A549 (cell line): ENCODE data around the gene CHFR. TPM values are rescaled to one million over a fixed set of nuclear protein-coding genes. Genes with fewer than 3 reads are reported as not detected.
A peak's percentile ranks its signal among the peaks of the same experiment; 100 is the strongest.

ENCODE experiments used
- ATAC-seq, 2 experiments: fragments of 200-7000 bp in 1 of 2; fragments of >200 bp in 1 of 2; cut with Nextera tagmentation in 1 of 2; cut with Tn5 transposase in 1 of 2; 3 replicates each; pipeline versions ENCODE4 v1.8.0 to v1.9.1; 2018 to 2020; ENCODE audit warnings: mild to moderate bottlenecking in 1 of 2, moderate library complexity in 1 of 2
- CTCF ChIA-PET: fragments of 300-600 bp; sonication (Branson Sonifier 250); formaldehyde crosslinking; extraction: SDS; loops from one replicate; lab custom pipeline; 2021; ENCODE audit warnings: antibody characterized with exemption, inconsistent platforms; lab: Yijun Ruan, JAX
- POLR2A ChIA-PET: fragments of 350-600 bp; formaldehyde crosslinking; extraction: SDS; loops from one replicate; lab custom pipeline; 2021; ENCODE audit warnings: antibody characterized with exemption, inconsistent platforms; lab: Yijun Ruan, JAX
- DNase-seq, 2 experiments: peaks; one replicate each; pipeline versions ENCODE4 v3.0.0 to v3.0.0-alpha.2; 2011 to 2016; ENCODE audit warnings: low read depth in 1 of 2, low spot score in 1 of 2
- FAIRE-seq: peaks from 2 replicates; lab custom pipeline; 2011; peaks lifted over from hg19 to GRCh38; lab: Jason Lieb, UNC
- H3K27ac ChIP-seq, 2 experiments: fragments of >200 bp; sonication (Bioruptor Twin); formaldehyde crosslinking; 3 replicates each; pipeline ENCODE4 v1.5.1; 2016 to 2017
- H3K4me1 ChIP-seq: fragments of >200 bp; sonication (Bioruptor Twin); formaldehyde crosslinking; 3 replicates; pipeline ENCODE4 v1.6.1; 2016
- H3K4me2 ChIP-seq: fragments of >200 bp; sonication (Bioruptor Twin); formaldehyde crosslinking; 3 replicates; pipeline ENCODE4 v1.6.1; 2016
- H3K4me3 ChIP-seq: fragments of >200 bp; sonication (Bioruptor Twin); formaldehyde crosslinking; 3 replicates; pipeline ENCODE4 v1.5.1; 2016
- H3K9me3 ChIP-seq: fragments of >200 bp; sonication (Bioruptor Twin); formaldehyde crosslinking; 3 replicates; pipeline ENCODE4 v1.6.1; 2016
- ATOH8 ChIP-seq: fragments of 250-450 bp; sonication (Bioruptor Pico); IDR thresholded peaks from 2 replicates; pipeline ENCODE4 v1.5.0; 2020; ENCODE audit warnings: low read depth, mild to moderate bottlenecking, moderate library complexity
- BCL3 ChIP-seq: fragments of >200 bp; sonication (Bioruptor Twin); formaldehyde crosslinking; IDR thresholded peaks from 3 replicates; pipeline ENCODE4 v1.6.1; 2016
- CBX2 ChIP-seq: fragments of 200-600 bp; sonication (generic); IDR thresholded peaks from 2 replicates; pipeline ENCODE4 v1.6.1; 2016; ENCODE audit warnings: low read depth, mild to moderate bottlenecking, borderline replicate concordance
- CBX8 ChIP-seq: fragments of 200-600 bp; sonication (generic); IDR thresholded peaks from 2 replicates; pipeline ENCODE4 v1.6.1; 2016
- CEBPB ChIP-seq, 2 experiments: fragments of >200 bp in 1 of 2; sonication (Bioruptor Twin) in 1 of 2; formaldehyde crosslinking in 1 of 2; IDR thresholded peaks; 2 replicates each; pipeline ENCODE4 v1.6.1; 2012 to 2016
- CHD2 ChIP-seq: fragments of 150-350 bp; IDR thresholded peaks from 2 replicates; pipeline ENCODE4 v1.6.1; 2014; ENCODE audit warnings: low read length; ENCODE audit not compliant: partially characterized antibody
- FOSB ChIP-seq: fragments of 250-450 bp; sonication (Bioruptor Pico); IDR thresholded peaks from 2 replicates; pipeline ENCODE4 v1.5.0; 2020; ENCODE audit warnings: mild to moderate bottlenecking, moderate library complexity
- FOSL2 ChIP-seq, 2 experiments: fragments of 450-650 bp in 1 of 2; fragments of >200 bp in 1 of 2; sonication (Bioruptor Twin) in 1 of 2; formaldehyde crosslinking; IDR thresholded peaks; 2 replicates each; pipeline versions ENCODE4 v1.5.0 to v1.6.1; 2016 to 2020; ENCODE audit warnings: mild to moderate bottlenecking in 1 of 2, moderate library complexity in 1 of 2
- HES2 ChIP-seq: fragments of >200 bp; sonication (Bioruptor Twin); formaldehyde crosslinking; IDR thresholded peaks from 2 replicates; pipeline ENCODE4 v1.6.1; 2016
- HMGXB4 ChIP-seq: fragments of 250-450 bp; sonication (Bioruptor Pico); IDR thresholded peaks from 2 replicates; pipeline ENCODE4 v1.5.0; 2021; ENCODE audit warnings: mild to moderate bottlenecking, moderate library complexity, borderline replicate concordance
- JUN ChIP-seq, 2 experiments: fragments of >200 bp; sonication (Bioruptor Twin); formaldehyde crosslinking; IDR thresholded peaks; 2 replicates in 1 of 2; 3 replicates in 1 of 2; pipeline ENCODE4 v1.6.1; 2016 to 2017
- JUNB ChIP-seq: fragments of >200 bp; sonication (Bioruptor Twin); formaldehyde crosslinking; IDR thresholded peaks from 2 replicates; pipeline ENCODE4 v1.6.1; 2016
- MAZ ChIP-seq: fragments of 150-350 bp; IDR thresholded peaks from 2 replicates; pipeline ENCODE4 v1.6.1; 2014; ENCODE audit warnings: antibody characterized with exemption, low read depth, low read length, borderline replicate concordance
- PBX3 ChIP-seq: IDR thresholded peaks from 2 replicates; pipeline ENCODE4 v1.6.1; 2012
- POLR2A ChIP-seq: IDR thresholded peaks from 2 replicates; pipeline ENCODE4 v1.6.1; 2012; ENCODE audit warnings: mild to moderate bottlenecking, low read length
- RCOR1 ChIP-seq: fragments of 150-350 bp; IDR thresholded peaks from 2 replicates; pipeline ENCODE4 v1.6.1; 2014; ENCODE audit warnings: antibody characterized with exemption, low read length, low read depth
- USF2 ChIP-seq: fragments of 450-650 bp; IDR thresholded peaks from 2 replicates; pipeline ENCODE4 v1.6.1; 2014; ENCODE audit warnings: antibody characterized with exemption
- ZNF302 ChIP-seq: fragments of 250-450 bp; sonication (Bioruptor Pico); IDR thresholded peaks from 2 replicates; pipeline ENCODE4 v1.9.0; 2021; ENCODE audit warnings: inconsistent platforms, mild to moderate bottlenecking, moderate library complexity
- ZSCAN20 ChIP-seq: fragments of 250-450 bp; sonication (Bioruptor Pico); IDR thresholded peaks from 2 replicates; pipeline ENCODE4 v1.8.0; 2022; ENCODE audit warnings: mild to moderate bottlenecking, moderate library complexity
- WGBS: methylation state at CpG from one replicate; pipeline ENCODE4 v1.1.6; 2017; ENCODE audit errors: missing lambda C conversion rate; 5-methylcytosine and 5-hydroxymethylcytosine counted together
- polyA plus RNA-seq, 4 experiments: library from polyadenylated mRNA; depleted of rRNA in 3 of 4; stranded (reverse); fragments of >200 nt; fragmentation: RNase III in 1 of 4; extraction: RNeasy Plus Mini Kit Qiagen cat#74134 plus additional on column Dnase treatment in 1 of 4; gene quantifications; 2 replicates in 3 of 4; 3 replicates in 1 of 4; pipeline ENCODE4 v1.2.3, GENCODE V29; 2011 to 2017

CHFR gene
- polyA plus RNA-seq, 2 of the 4 experiments (the other 2 are of a cell fraction) = 20.9 to 38.8 TPM

- FAIRE-seq = peak; percentile 49
- WGBS = 91% methylated on average over 14 of the region's 14 CpGs
- peak in 1 of 2 experiments; percentile 19; a peak in 1 of 6 replicates for ATAC-seq
- no peak overlapping the region for H3K4me3 ChIP-seq
- no peak overlapping the region for H3K4me2 ChIP-seq
- peaks cover 35% of the 10 kb centered on the region for H3K9me3 ChIP-seq
- CTCF ChIA-PET = interaction anchor here (1.4 kb wide), 1 partner anchor 50 kb away, joined by 4 read pairs; no protein-coding TSS in a partner anchor
- no peaks in the 10 kb centered on the region for H3K4me1 ChIP-seq
- H3K27ac ChIP-seq = no peak overlapping the region
- TF ChIP-seq CHD2 = no peak
- TF ChIP-seq FOSL2 (IDR thresholded peaks at IDR 0.05) = no peak
- 0 out of 2 replicates have a peak, but pooled peaks have one; percentile 29 for TF ChIP-seq FOSL2 (CRISPR knock-in tag; IDR thresholded peaks at IDR 0.05)
- peak; percentile 93 for TF ChIP-seq HES2
- TF ChIP-seq CBX8 = no peak
- peak; percentile 86 to 89 for TF ChIP-seq CEBPB (IDR thresholded peaks at IDR 0.05)
- TF ChIP-seq HMGXB4 (CRISPR knock-in tag) = 0 out of 2 replicates have a peak, but pooled peaks have one; percentile 46
- POLR2A ChIA-PET = no interaction called here
- peak in 1 of 2 experiments; percentile 71 for DNase-seq
Observed at GRCh38 chr12:132866251-132866828, 21.1 kb downstream of the CHFR start.

GRCh38 chr12:132861558-132861957, 25.8 kb downstream of the CHFR start:
- ATAC-seq (no peak; a peak in 1 of 6 replicates), DNase-seq (no peak), FAIRE-seq (no peak)
- Histone ChIP-seq H3K4me2 (no peak overlapping the region), H3K9me3 (peaks cover 19% of the 10 kb centered on the region), H3K4me1 (no peaks in the 10 kb centered on the region), H3K27ac (no peak overlapping the region), H3K4me3 (no peak overlapping the region)
- TF ChIP-seq FOSB (no peak), POLR2A (no peak), USF2 (no peak), RCOR1 (no peak), PBX3 (no peak), JUN (IDR thresholded peaks at IDR 0.05) (no peak), ZNF302 (CRISPR knock-in tag) (no peak), ZSCAN20 (no peak), JUNB (no peak), CBX2 (no peak), BCL3 (no peak), MAZ (no peak), ATOH8 (CRISPR knock-in tag) (no peak)
- ChIA-PET POLR2A (no interaction called here), CTCF (no interaction called here)
- WGBS = 98% methylated on average over 8 of the region's 8 CpGs
